GM21576 (cell line): ENCODE data around the gene SP100.
A peak's percentile ranks its signal among the peaks of the same experiment; 100 is the strongest.
"Not testable (repeated sequence)": the region's sequence is repeated elsewhere in the genome, so short reads cannot be mapped to it uniquely, and the experiment has no call there.

ENCODE experiments used
- ATAC-seq: cut with Tn5 transposase; IDR thresholded peaks from one replicate; pipeline ENCODE4 v1.9.1; 2021; ENCODE audit warnings: mild to moderate bottlenecking, moderate library complexity; ENCODE audit not compliant: unreplicated experiment

Gene SP100

DNA sequence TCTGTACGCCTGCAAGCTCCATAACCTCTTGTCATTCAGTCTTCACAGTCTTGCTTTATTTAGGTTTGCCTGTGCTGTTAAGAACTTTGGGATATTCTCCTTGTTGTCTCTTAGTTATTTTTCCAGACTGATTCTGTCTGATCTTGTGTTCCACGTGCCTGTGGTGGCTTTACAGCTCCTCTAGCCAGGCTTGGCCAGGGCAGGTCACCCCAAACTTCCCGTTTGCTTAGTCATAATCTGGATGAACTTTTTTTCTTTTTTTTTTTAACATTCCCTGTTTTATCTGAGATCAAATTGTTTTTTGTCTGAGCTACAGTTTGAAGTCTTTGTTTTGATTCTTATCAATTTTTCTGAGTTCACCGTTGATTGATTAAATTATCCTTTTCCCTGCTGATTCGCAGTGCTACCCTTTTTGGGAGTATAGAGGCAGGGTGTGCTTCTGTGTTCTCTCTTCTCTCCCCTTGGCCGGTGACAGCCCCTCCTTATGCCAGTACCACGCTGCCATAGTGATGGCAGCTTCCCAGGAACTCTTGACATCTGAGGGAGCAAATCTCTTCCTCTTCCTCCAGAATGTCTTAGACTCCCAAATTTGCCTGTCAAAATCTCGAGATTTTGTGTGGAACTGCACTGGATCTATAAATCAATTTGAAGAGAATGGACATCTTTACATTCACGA lies 2.5 kb downstream of the SP100 start:
- no peak for ATAC-seq

DNA sequence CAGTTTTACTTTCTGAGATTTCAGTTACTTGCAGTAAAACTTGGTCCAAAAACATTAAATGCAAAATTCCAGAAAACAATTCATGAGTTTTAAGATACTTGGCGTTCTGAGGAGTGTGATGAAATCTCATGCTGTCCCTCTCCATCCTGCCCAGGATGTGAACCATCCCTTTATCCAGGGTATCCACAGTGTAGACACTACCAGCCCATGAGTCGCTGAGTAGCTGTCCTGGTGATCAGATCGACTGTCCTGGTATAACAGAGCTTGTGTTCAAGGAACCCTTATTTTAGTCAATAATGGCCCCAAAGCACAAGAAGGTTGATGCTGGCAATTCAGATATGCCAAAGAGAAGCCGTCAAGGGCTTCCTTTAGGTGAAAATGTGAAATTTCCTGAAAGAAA lies 3.2 kb downstream of the SP100 start:
- no peak for ATAC-seq

DNA sequence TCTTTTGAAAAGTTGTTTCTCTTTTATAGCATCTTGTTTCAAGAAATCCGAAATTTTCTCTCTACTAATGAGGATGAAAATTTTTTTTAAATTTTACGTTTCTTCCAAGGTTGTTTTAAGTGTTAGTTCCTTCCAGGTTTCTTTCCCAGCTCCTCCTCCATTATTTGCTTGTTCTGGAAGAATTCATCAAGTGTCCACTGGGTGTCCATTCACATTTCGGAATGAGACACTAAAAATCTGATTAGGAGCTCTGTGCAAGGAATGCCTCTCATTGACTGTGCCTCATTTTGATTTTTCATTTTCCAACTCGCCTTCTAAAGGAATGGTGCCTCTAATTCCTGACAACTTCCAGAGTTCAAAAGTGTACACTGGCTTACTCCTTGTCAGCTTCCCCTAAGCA lies 6.1 kb downstream of the SP100 start:
- no peak for ATAC-seq

DNA sequence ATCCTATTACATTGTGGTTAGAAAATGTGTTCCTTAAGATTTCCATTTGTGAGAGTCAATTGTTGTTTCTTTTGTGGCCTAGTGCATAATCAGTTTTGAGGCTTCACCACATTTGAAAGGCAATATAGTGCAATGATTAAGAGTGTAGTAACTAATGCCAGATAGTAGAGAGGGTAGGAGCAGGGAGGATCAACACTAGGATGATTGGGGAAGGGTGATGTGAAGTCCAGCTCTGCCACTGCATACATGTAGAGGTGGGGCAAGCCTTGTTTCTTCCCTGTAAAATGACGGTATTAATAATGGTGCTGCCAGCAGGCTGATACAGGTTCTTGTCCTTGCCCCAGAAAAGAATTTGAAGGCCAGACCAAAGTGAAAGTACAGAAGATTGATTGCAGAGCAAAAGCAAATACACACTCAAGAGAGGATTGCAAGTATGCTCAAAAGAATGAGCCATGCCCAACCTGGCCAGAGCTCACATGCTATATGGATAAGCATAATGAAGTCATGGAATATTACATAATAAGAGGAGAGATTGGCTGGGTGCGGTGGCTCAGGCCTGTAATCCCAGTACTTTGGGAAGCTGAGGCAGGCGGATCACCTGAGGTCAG lies 8.0 kb downstream of the SP100 start:
- ATAC-seq, result no peak

DNA sequence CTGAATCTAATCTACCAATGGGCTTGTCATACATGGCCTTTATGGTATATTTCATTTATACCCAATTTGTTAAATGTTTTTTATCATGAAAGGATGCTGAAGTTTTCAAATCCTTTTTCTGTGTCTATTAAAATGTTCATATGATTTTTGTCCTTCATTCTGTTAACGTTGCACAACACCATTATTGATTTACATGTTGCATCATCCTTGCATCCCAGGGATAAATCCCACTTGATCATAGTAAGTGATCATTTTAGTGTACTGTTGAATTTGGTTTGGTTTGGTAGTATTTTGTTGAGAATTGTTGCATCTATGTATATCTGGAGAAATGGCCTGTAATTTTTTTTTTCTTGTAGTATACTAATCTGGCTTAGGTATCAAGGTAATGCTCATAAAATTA lies 9.4 kb downstream of the SP100 start:
- no peak for ATAC-seq

DNA sequence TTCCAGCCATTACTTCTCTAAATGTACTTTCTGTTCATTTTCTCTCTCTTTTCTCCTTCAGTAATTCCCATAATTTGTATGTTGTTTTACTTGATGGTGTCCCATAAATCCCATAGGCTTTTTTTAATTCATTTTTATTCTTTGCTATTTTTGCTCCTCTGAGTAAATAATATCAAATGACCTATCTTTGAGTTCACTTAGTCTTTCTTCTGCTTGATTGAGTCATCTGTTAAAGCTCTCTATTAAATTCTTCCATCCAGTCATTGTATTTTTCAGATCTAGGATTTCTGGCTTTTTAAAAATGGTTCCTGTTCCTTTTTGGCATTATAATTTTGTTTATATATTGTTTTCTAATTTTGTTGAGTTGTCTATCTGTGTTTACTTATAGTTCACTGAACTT lies 13.5 kb downstream of the SP100 start:
- ATAC-seq, result no peak

DNA sequence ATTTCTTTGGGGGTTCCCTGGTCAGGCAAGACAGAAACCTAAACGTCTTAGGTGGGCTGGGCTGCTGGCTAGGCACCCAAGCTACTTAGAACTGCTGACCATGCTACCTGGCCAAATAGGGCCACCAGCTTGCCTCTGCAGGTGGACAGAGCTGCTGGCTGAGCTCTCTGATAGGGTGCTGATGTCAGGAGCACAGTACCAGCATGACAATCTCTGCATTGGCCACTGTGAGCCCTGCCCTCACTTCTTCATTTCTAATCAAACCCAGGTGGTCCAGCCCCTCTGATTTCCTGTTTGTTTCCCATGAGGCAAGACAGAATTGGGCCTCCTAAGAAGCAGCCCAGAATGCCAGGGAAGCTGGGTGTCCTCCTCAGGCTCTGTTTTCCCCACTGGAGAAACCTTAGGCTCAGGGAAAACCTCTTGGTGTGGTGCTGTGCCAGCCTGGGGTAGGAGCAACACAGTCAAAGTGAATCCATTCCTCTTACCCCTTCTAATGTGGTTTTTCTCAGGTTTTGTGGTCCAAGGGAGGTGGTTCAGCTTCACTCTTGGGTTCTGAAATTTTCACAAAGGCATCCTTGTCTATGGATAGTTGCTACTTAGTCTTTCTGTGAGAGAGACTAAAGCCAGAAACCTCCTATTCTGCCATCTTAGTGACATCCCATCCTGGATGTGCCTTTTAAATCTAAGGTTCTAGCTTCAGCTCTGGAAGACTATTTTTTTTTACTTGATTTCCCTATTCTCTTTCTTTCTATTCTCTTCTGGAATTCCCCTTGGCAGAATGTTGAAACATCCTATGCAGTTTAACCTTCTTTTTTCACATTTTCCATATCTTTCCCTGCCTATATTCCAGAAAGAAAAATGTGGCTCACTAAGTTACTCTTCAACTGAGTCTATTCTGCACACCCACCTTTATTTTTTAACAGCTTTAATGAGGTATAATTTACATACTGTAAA lies 15.2 kb downstream of the SP100 start:
- no peak for ATAC-seq

DNA sequence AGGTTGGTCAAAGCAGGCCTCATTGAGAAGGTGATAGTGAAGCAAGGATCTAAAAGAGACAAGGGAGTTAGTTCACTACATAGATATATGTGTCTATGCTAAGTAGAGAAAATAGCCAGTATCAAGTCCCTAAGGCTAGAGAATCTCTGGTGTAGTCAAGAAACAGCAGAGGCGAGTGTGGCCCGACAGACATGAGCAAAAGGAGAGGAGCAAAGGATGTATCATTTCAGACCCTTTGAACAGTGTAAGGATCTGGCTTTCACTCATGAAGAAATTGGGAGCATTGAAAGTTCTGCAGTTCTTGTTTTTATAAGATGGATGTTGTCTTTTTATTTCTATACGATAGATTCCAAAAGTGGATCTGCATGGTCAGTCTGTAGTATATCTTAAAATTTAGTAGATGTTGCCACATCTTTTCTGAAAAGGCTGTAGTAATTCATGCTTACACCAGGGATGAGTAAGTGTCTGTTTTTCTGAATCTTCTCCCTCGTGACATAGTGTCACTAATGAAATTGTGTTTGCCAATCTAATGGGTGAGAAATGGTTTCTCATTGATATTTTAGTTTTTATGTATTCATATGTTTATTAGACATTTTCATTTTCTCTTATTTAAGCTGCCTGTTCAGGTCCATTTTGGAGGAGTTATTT lies 18.8 kb downstream of the SP100 start:
- ATAC-seq, result no peak

DNA sequence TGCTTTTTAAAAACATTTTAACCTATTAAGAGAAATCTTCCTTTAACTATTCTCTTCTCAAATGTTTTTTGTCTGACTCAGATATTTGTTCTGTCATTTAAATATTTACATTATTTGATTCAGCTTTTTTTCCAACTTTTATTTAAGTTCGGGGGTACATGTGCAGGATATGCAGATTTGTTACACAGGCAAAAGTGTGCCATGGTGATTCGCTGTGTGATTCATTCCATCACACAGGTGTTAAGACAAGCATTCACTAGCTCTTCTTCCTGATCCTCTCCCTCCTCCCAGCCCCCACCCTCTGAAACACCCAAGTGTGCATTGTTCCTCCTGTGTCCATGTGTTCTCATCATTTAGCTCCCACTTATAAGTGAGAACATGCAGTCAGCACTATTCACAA lies 19.4 kb downstream of the SP100 start:
- ATAC-seq, result no peak

DNA sequence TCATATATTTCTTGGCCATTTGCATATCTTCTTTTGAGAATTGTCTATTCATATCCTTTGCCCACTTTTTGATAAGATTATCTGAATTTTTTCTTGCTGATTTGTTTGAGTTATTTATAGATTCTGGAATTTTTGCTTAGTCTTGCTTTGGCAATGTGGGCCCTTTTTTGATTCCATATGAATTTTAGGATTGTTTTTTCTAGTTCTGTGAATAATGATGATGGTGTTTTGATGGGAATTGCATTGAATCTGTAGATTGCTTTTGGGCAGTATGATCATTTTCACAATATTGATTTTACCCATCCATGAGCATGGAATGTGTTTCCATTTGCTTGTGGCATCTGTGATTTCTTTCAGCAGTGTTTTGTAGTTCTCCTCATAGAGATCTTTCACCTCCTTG lies 23.1 kb downstream of the SP100 start:
- not testable (repeated sequence) for ATAC-seq

DNA sequence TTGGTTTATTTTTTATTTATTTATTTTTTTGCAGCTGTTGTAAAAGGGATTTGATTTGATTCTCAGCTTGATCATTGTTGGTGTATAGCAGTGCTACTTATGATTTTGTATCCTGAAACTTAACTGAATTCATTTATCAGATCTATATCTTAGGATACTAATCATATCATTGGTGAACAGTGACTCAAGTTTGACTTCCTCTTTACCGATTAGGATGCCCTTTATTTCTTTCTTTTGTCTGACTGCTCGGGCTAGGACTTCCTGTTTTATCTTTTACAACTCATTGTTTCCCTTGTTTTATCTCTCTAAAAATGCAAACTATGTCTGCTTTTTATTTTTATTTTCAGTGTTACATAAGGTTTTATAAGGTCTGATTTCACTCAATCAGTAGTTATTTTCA lies 23.6 kb downstream of the SP100 start:
- ATAC-seq, result no peak

DNA sequence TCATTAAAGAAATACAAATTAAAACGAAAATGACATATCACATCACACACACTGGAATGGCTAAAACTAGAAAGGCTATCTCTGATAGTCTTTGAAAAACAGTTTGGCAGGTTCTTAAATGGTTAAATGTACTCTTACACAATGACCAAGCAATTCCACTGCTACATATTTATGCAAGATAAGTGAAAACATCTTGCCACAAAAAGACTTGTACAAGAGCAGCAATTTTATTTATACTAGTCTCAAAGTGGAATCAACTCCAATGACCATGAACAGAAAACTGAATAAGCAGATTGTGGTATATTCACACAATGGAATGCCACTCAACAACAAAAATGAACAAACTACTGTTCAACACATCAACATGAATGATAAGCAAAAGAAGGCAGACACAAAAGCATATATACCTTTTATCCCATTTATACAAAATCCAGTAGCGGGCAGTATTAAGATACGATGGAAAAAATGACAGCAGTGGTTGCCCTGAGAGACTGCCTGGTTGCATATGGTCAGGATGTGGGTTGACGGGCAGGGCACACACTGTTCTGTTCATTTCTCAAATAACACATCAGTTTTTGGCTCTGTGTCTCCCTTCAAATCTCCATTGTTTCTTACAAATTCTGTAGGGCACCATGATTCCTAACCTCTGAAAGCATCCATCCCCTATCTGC lies 25.4 kb downstream of the SP100 start:
- no peak for ATAC-seq

DNA sequence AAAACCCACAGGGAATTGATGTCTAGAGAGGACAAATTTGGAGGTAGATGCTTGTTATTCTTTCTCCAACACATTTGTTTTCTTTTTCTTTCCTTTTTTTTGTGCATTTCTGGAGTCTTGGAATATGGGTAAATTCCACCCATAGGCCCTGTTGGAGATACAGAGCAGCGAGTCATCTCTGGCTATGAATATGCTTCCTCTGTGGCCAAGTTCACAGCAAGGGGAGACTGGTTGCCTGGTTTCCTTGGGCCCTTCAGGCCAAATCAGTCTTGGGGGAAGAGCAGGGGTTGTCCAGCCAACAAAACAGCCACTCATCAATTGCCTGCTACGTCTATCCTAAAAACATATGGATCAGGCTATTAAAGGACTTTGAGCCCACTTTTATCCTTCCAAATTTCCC lies 27.5 kb downstream of the SP100 start:
- ATAC-seq, result no peak

DNA sequence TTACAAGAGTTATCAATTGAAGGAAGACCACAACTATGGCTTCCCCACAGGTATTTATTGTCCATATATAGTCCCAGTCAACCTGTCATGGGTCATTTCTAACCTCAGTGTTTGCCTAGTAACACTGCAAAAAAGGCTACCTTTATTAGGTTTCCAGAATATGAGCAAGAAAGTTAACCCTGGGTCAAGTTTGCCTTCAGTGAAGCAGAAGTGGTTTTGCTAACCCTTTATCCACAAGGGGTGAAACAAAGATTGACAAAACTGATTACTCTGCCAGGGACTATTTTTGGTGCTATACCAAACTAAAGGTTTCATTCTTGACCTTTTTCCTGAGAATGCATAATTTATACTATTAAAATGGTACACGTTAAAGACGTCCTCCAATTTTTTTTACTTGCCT lies 28.8 kb downstream of the SP100 start:
- no peak for ATAC-seq

DNA sequence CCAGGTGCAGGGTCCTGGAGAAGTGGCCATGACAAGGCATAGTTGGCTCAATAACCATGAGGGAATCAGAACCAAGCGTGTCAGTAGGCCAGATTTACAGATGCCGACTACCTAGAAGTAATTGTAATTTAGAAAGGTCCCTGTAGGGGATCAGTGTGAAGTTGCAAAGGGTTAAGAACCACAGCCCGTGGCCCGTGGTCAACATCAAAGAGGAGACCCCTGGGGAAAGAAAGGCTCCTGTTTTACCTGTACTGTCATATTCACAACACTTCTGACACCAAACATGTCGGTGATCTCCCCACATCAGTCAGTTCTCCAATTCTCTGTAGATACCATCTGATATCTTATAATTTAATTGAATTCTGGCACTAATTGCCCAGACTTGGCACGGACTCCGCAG lies 31.0 kb downstream of the SP100 start:
- ATAC-seq, result no peak

DNA sequence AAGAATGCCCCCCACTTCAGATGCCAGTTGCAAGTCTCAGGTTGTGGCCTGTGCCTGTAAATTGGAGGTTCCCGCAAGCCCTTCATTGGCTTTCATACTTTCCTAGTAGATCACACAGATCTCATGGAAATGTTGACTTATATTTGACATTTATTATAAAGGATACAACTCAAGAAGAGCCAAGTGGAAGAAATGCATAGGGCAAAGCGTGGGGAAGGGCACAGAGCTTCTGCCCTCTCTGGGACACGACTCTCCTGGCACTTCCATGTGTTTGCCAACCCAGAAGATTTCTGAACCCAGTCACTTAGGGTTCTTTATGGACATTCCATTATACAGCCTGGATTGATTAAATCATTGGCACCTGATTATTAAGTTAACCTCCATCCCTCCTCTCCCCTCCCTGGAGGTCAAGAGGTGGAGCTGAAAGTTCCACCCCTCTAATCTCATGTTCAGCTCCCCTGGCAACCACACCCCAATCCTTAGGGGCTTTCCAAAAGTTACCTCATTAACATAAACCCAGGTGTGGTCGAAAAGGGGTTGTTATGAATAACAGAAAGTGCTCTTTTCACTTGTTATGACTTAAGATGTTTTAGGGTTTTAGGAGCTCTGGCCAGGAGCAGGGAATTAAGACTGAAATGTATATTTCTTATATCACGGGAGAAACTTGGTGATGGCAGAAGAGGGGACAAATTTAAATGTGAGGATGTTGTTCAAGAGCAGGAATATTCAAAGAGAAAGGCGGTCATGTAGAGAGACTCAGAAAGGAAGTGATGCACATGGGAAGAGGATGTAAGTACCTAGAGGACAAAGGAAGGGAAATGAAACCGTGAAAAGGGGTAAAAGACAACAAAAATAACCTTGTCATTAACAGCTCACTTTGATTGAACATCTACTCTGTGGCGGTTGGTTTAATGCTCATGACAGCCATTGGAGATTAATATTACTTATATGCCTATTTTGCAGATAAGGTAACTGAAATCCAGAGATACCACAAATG lies 31.8 kb downstream of the SP100 start:
- peak; percentile 78 for ATAC-seq

DNA sequence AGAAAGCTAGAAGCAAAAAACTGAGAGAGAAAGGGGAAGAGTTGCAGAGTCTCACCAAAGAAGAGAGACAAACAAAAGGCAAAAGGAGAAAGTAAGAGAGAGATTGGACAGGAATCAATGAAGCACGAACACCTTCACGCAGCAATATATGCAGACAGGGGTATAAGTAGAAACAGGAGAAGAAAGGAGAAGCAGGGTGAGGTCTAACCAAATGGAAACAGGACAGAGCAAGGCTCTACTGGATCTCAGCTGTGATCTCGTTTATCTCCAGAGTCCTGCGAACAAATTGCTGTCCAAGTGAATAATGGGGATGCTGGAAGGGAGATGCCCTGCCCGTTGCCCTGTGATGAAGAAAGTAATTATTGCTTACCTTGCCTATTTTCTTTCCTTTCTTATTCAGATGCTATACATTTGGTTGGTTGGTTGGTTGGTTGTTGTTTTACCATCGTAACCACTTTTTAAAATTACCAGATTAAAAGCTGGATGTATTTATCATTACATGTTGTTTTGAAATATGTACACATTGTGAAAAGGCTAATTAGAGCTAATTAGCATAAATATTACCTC lies 34.0 kb downstream of the SP100 start:
- ATAC-seq, result no peak

DNA sequence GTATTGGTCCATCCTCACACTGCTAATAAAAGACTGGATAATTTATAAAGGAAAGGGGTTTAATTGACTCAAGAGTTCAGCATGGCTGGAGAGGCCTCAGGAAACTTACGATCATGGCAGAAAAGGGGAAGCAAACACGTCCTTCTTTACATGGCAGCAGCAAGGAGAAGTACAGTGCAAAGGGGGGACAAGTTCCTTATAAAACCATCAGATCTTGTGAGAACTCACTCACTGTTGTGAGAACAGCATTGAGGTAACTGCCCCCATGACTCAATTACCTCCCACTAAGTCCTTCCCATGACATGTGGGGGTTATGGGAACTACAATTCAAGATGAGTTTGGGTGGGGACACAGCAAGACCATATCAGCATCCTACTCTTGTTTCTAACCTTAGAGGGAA lies 37.0 kb downstream of the SP100 start:
- no peak for ATAC-seq

DNA sequence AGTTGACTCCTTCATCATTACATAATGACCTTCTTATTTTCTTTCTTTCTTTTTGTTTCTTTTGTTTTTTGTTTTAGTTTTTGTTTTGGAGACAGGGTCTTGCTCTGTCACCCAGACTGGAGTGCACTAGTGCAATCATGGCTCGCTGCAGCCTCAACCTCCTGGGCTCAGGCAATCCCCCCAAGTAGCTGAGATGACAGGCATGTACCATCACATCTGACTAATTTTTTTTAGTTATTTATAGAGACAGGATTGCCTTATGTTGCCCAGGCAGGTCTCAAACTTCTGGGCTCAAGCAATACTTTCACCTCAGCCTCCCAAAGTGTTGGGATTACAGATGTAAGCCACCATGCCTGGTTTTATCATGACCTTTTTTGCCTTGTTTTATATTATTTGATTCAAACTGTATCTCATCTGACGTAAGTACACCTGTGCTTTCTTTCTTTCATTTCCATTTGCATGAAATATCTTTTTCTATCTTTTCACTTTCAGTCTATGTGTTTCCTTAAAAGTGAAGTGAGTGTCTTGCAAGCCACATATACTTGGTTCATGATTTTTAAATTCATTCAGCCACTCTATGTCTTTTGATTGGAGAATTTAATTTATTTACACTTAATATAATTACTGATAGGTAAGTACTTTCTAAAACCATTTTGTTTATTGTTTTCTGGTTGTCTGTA lies 39.1 kb downstream of the SP100 start:
- no peak for ATAC-seq
